Muscle of back (tissue), 11 donors: ENCODE measurements around the gene BNC2. TPM values are rescaled to one million over a fixed set of nuclear protein-coding genes. Genes with fewer than 3 reads are reported as not detected.

Source experiments
- DNase-seq, 3 donors: peaks; one replicate each; pipeline versions ENCODE4 v3.0.0 to v3.0.0-alpha.2; 2013
- polyA plus RNA-seq, 10 donors: library from polyadenylated mRNA; unstranded; fragments of 120-200 nt; gene quantifications; one replicate each; pipeline ENCODE4 v1.2.1, GENCODE V29; 2013; ENCODE audit not compliant: insufficient read length in 10 of 10

The BNC2 gene
- polyA plus RNA-seq, 10 donors, result 6.1 to 11.8 (median 7.5) TPM

DNA sequence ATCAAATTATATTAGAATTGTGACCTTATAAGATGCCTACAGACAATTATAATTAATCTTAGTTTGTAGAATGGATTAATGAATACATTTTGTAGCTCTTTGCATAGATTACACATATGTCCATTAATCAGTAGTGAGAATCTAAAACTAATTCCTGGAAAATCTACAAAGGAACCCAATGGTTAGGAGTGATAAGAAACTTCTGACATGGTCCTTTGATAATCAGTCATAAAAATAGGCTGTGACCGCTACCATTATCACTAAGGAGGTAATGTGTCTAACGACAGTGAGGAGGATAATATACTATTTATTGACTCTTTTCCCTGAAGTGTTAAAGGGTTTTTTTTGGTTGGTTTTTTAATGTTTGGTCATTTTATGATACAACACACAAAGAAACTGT lies 46.6 kb downstream of the BNC2 start:
- no peak for DNase-seq

- no peak for DNase-seq
These were observed 49.1 kb downstream of the BNC2 start for GRCh38 chr9:16821344-16821743.

DNA sequence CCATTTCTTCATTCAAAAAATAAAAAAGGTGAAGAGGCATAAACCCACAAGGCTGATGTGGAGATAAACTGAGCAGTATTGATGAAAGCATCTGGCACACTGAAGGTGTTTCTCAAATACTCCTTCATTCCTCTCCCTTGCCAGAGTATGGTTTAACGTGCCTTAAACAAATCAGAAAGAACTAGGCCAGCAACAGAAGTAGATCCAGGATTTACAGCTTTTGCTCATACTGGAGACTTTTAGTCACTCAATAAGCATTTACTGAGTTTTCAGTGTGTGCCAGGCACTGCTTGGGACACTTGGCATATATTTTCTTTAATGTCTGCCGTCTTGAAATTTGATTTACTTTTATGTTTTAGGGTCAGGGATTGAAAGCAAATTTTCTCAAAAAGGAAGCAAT lies 53.0 kb downstream of the BNC2 start:
- no peak for DNase-seq

- no peak for DNase-seq
These were observed 53.5 kb downstream of the BNC2 start for GRCh38 chr9:16817002-16817401.

DNA sequence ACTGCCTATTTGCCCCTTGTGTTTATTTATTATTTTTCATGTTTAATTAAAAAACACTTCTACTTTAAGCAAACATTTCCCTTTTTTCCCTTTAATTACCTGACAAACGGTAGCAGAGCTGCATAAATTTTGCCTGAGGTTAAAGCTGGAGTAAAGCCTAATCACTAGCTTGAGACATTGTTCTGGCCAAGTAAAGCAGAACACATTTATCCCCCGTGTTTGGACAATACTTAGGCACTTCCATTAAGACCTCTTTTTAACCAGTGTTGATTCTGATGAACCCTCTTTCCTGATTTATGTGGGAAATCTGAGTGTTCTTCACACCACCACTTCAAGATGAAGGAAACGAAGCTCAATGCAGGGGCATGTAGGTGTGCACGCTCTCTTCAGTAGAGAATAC lies 54.5 kb downstream of the BNC2 start:
- no peak for DNase-seq

- DNase-seq, result no peak
These were observed 55.4 kb downstream of the BNC2 start for GRCh38 chr9:16815079-16815478.

DNA sequence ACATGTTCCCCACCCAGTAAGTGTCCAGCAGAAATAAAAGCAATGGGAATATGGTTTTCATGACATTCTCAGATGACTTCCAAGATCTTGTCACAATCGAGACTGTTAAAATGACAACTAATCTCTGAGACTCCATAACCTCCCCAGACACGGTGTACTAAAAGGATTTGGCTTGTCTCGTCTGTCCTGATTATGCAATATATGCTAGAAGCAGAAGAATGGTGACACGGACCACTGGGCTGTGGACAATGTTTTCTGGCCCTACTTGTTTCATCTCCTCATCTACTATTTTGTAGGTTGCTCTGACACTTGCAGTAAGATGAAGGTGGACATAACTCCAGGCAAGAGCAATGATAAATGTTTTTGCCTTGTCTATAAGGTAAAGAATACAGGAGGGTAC lies 56.6 kb downstream of the BNC2 start:
- DNase-seq, result no peak

- DNase-seq, result no peak
These were observed 58.3 kb downstream of the BNC2 start for GRCh38 chr9:16811987-16812685.

- DNase-seq, result no peak
These were observed 60.4 kb downstream of the BNC2 start for GRCh38 chr9:16809912-16810610.

- DNase-seq, result no peak
These were observed 63.8 kb downstream of the BNC2 start for GRCh38 chr9:16806674-16807073.

DNA sequence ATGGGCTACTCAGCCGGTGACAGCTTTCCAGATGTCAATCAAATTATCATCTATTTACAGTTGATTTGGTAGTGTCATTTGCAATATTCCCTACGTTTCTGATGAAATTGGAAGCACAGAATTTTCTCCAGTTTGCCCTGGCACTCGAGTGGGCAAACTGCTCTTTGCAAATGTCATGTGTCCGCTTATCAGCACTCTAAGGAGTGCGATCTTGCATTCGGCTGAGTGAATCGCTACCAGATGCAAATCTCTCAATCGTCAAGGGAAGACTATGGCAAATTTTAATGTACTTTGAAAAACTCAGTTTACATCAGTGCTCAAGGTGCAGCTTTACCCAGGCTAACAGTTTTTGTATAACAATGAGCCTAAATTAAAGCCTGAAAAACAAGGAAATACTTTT lies 66.8 kb downstream of the BNC2 start:
- no peak for DNase-seq

- no peak for DNase-seq
These were observed 68.5 kb downstream of the BNC2 start for GRCh38 chr9:16801871-16802466.

- no peak for DNase-seq
These were observed 74.1 kb downstream of the BNC2 start for GRCh38 chr9:16796304-16796825.

- DNase-seq, result peak; percentile 79 to 92 (median 83)
These were observed 75.4 kb downstream of the BNC2 start for GRCh38 chr9:16794871-16795639.

GRCh38 chr9:16794103-16794502 lies 76.4 kb downstream of the BNC2 start:
- no peak for DNase-seq

DNA sequence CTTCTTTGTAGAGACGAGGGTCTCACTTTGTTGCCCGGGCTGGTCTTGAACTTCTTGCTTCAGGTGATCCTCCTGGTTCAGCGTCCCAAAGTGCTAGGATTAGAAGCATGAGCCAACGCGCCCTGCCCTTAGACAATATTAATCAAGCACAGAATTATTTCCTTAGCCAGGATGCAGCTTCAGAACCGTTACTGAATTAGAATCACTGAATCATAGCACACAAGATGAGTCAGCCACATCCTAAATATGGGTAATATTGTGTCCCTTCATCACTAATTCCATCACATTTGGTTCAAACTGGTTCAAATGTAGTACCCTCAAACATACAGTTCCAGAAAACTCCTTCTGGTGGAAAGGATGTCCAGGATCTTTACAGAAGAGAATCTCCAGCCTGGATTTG lies 82.7 kb downstream of the BNC2 start:
- no peak for DNase-seq

DNA sequence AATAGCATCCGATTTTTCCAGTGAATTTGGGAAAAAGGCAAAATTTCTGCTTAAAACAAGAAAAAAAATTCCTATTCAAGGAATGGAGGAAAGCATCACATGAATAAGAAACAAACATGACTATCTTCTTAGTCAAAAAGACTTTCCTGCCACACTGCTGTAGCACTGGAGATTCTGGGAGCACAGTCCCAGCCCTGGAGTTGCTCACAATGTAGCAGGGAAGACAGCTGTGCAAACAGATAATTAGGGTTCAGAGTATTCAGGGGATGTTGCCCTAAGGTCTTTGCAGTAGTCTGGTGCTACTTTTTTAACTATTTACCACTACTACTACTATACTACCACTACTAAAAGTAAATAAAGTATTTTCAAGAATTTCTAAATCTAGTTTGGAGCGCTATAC lies 86.5 kb downstream of the BNC2 start:
- no peak for DNase-seq

GRCh38 chr9:16782490-16782889 lies 88.0 kb downstream of the BNC2 start:
- DNase-seq, result no peak

DNA sequence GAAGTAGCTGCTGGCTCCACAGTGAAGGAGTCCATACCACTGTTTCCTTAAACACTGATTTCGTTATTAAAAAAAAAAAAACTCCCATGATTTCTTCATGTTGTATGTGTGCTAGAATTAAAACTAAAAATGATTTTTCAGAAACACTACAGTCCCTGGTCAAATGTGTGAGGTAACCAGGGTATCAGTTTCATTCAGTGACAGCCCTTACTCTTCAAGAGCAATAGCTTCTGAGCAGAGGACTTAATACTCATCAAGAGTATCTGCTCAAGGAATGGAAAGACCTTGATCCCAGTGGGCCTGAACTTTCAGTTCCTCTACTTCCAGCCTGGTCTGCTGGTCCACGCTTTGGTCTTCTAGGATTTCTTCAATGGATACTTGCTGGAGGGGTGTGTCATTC lies 95.1 kb downstream of the BNC2 start:
- no peak for DNase-seq

GRCh38 chr9:16773617-16774016 lies 96.9 kb downstream of the BNC2 start:
- DNase-seq, result no peak

GRCh38 chr9:16773116-16773515 lies 97.4 kb downstream of the BNC2 start:
- DNase-seq, result no peak

GRCh38 chr9:16771356-16771755 lies 99.1 kb downstream of the BNC2 start:
- DNase-seq, result peak in 1 of 3 donors; percentile 44
